GM10266 (cell line): ENCODE results near the gene NPVF.

Experiments used
- DNase-seq: peaks from one replicate; pipeline ENCODE4 v3.0.0; 2012; ENCODE audit errors: extremely low spot score
- TF ChIP-seq, protein P1 (sequence below): IDR thresholded peaks from 2 replicates; pipeline ENCODE4 v1.5.1; 2012; ENCODE audit warnings: mild to moderate bottlenecking, low read depth; ENCODE audit not compliant: control insufficient read depth, insufficient read depth; ENCODE audit errors: missing control alignments

NPVF gene, protein sequence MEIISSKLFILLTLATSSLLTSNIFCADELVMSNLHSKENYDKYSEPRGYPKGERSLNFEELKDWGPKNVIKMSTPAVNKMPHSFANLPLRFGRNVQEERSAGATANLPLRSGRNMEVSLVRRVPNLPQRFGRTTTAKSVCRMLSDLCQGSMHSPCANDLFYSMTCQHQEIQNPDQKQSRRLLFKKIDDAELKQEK

DNA sequence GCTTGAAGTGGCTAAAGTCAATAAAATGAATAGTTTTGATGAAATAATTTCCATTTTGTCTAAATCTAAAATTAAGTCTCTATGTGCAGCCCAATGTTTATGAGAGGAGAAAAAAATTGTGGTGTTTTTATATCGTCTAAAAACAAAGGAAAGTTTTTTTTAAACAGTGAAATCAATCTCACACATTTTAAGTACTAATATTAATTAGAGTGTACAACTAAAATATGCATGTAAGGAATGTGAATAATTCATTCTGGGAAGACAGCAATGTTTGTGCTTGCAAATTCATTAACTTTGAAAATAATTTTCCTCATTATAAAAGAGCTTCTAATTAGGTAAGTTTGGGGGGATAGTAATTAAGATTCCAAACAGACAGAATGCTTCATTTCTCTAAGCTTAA lies at the start of gene NPVF:
TSS of gene NPVF (minus strand) at position 101 of the 400 bp plus-strand sequence. CDS start at position 54, 47 bp downstream.
- TF ChIP-seq, protein P1, sequence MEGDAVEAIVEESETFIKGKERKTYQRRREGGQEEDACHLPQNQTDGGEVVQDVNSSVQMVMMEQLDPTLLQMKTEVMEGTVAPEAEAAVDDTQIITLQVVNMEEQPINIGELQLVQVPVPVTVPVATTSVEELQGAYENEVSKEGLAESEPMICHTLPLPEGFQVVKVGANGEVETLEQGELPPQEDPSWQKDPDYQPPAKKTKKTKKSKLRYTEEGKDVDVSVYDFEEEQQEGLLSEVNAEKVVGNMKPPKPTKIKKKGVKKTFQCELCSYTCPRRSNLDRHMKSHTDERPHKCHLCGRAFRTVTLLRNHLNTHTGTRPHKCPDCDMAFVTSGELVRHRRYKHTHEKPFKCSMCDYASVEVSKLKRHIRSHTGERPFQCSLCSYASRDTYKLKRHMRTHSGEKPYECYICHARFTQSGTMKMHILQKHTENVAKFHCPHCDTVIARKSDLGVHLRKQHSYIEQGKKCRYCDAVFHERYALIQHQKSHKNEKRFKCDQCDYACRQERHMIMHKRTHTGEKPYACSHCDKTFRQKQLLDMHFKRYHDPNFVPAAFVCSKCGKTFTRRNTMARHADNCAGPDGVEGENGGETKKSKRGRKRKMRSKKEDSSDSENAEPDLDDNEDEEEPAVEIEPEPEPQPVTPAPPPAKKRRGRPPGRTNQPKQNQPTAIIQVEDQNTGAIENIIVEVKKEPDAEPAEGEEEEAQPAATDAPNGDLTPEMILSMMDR: no peak
- no peak for DNase-seq

DNA sequence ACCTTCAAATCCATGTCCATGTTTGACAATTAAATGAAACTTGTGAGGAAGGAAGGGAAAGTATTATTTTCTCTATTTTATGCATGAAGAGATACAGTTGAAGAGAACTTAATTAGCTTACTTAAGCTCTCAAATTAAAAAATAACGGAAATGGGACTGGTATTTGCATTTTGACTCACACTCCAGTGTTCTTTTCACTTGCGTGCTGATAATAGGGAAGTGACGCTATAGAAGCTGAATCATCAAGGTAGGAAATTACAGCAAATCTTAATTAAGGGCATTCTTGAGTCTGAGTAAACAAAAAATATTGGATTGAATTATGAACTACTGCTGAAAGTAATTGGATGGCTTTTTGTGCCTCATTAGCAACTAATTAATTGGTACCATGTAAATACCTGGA lies 44.0 kb upstream of the NPVF start:
- TF ChIP-seq, protein P1: no peak

GRCh38 chr7:25263337-25263736 lies 35.1 kb upstream of the NPVF start:
- TF ChIP-seq, protein P1: no peak
- DNase-seq: no peak

More for the DNA sequence above, 44.0 kb upstream of the NPVF start:
- DNase-seq: no peak

GRCh38 chr7:25262586-25262985 lies 34.3 kb upstream of the NPVF start:
- DNase-seq: no peak
- TF ChIP-seq, protein P1: no peak

- DNase-seq: no peak
- TF ChIP-seq, protein P1: no peak
Observed at GRCh38 chr7:25261545-25262140, 33.4 kb upstream of the NPVF start.

- TF ChIP-seq, protein P1: no peak
- no peak for DNase-seq
Observed at GRCh38 chr7:25260862-25261494, 32.7 kb upstream of the NPVF start.
